Measurements from ENCODE around the gene CHI3L2. TPM values are rescaled to one million over a fixed set of nuclear protein-coding genes. Genes with fewer than 3 reads are reported as not detected.

Gene CHI3L2
- total RNA-seq, 1 donor from 2014 or later: not detected

- DNase-seq (ENCODE audit: low read depth): no peak
- H3K4me3 ChIP-seq (ENCODE audit: low read depth, low read length): no peak overlapping the region
- TF ChIP-seq CTCF (conservative IDR thresholded peaks at IDR 0.05; ENCODE audit: low read depth, low read length): no peak
Observed at GRCh38 chr1:111221276-111221632, 6.3 kb upstream of the CHI3L2 start.

DNA sequence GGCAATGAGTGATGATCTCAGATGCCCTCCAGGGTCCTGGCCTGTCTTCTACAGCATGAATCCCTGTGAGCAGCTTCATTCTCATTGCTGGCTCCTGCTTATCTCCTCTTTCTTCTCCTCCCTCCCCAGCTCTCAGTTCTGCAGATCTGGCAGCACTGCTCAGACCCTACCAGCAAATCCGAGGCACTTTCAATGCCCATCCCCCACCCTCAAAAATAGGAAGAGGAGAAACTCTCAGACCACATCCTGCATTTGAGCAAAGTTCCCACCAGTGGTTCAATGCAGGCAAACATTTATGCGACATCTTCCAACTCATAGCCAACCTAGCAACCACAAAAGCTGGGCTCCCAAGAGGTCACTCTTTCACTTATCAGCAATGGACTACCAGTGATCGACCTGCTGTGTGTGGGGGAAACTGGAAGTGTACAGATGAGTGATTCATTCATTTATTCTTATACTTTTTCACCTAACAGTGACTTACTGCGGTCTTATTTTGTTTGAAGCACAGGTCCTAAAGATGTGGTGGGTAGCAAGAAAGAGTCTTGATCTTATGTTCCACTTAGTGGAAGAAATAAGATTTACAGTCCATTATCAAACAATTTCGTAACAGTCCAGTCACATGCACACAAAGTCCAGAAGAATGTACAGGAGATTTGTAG lies 5.8 kb upstream of the CHI3L2 start:
- no peak for TF ChIP-seq CTCF (conservative IDR thresholded peaks at IDR 0.05; ENCODE audit: low read depth, low read length)
- no peak overlapping the region for H3K4me3 ChIP-seq (ENCODE audit: low read depth, low read length)
- DNase-seq (ENCODE audit: low read depth): no peak

GRCh38 chr1:111222308-111223125 lies 5.0 kb upstream of the CHI3L2 start:
- TF ChIP-seq CTCF (conservative IDR thresholded peaks at IDR 0.05; ENCODE audit: low read depth, low read length): peak; percentile 99
- no peak overlapping the region for H3K4me3 ChIP-seq (ENCODE audit: low read depth, low read length)
- no peak for DNase-seq (ENCODE audit: low read depth)

GRCh38 chr1:111223126-111223685 lies 4.3 kb upstream of the CHI3L2 start:
- no peak for DNase-seq (ENCODE audit: low read depth)
- no peak for TF ChIP-seq CTCF (conservative IDR thresholded peaks at IDR 0.05; ENCODE audit: low read depth, low read length)
- H3K4me3 ChIP-seq (ENCODE audit: low read depth, low read length): no peak overlapping the region

- H3K4me3 ChIP-seq (ENCODE audit: low read depth, low read length): no peak overlapping the region
- no peak for DNase-seq (ENCODE audit: low read depth)
- TF ChIP-seq CTCF (conservative IDR thresholded peaks at IDR 0.05; ENCODE audit: low read depth, low read length): no peak
Observed at GRCh38 chr1:111225091-111225490, 2.4 kb upstream of the CHI3L2 start.

GRCh38 chr1:111225717-111226400 lies 1.7 kb upstream of the CHI3L2 start:
- no peak for TF ChIP-seq CTCF (conservative IDR thresholded peaks at IDR 0.05; ENCODE audit: low read depth, low read length)
- no peak for DNase-seq (ENCODE audit: low read depth)
- no peak overlapping the region for H3K4me3 ChIP-seq (ENCODE audit: low read depth, low read length)

Measured in epithelial cell of proximal tubule (primary cell).